T-helper 17 cell (primary cell): ENCODE results near the gene GALC. TPM values are rescaled to one million over a fixed set of nuclear protein-coding genes. Genes with fewer than 3 reads are reported as not detected.

Experiments
- total RNA-seq, 4 donors: library from RNA in 2 of 4; stranded (reverse) in 2 of 4; gene quantifications; one replicate each; pipeline ENCODE4 v1.2.3 and lab custom pipeline; 2022 to 2026

The GALC gene
- total RNA-seq, 2 donors from 2014 or later: 33.1 to 36.5 TPM

Other genes starting within 250 kb of the GALC start
- gene GPR65, start 12.0 kb upstream of the GALC start, total RNA-seq: 10 to 100 TPM; 14.9 to 16.6 TPM